ENCODE results near the gene GPR150. TPM values are rescaled to one million over a fixed set of nuclear protein-coding genes. Genes with fewer than 3 reads are reported as not detected.

Gene GPR150
- total RNA-seq, 2 experiments from 2014 or later: 0.60 to 0.75 TPM

GRCh38 chr5:95633671-95634070 is 13.8 kb downstream of the GPR150 start:
- CTCF ChIA-PET: interaction anchor here (1.3 kb wide), 1 partner anchor 11 kb away, joined by 3 read pairs; no protein-coding TSS in a partner anchor
- DNase-seq (no peak), ATAC-seq (ENCODE audit: poor library complexity) (no peak)
- H3K27me3 ChIP-seq (ENCODE audit: control insufficient read depth in 1 of 2, insufficient read depth in 2 of 2, low read length in 2 of 2): no peaks in the 10 kb centered on the region
- intact Hi-C loops (cut with DNase I, micrococcal nuclease): loop anchor here in 1 of 2 experiments (10.0 kb wide), 1 partner anchor 1171 kb away; the partner anchor contains the start of gene ERAP1
- no peak for TF ChIP-seq CTCF (IDR thresholded peaks at IDR 0.05)
- Mint-ChIP-seq H3K27me3 (no peaks in the 10 kb centered on the region), H3K27ac (peak overlapping the region; percentile 67), H3K4me1 (ENCODE audit: low read depth) (peaks cover 37% of the 10 kb centered on the region), H3K36me3 (ENCODE audit: low read depth) (no peaks in the 10 kb centered on the region), H3K4me3 (no peak overlapping the region), H3K9me3 (peaks cover 4% of the 10 kb centered on the region)
- POLR2A ChIA-PET: interaction anchor here (1.7 kb wide), 1 partner anchor 13 kb away, joined by 6 read pairs; the partner anchor contains the start of gene RFESD
- no peaks in the 10 kb centered on the region for H3K36me3 ChIP-seq (ENCODE audit: insufficient read depth, low read length)
- H3K27ac ChIP-seq (ENCODE audit: low read depth in 1 of 2, low read length in 2 of 2): no peak overlapping the region
- H3K9me3 ChIP-seq (ENCODE audit: control insufficient read depth in 1 of 2, insufficient read depth in 1 of 2, low read length in 2 of 2): no peaks in the 10 kb centered on the region
- H3K4me3 ChIP-seq (ENCODE audit: low read length): no peak overlapping the region
- H3K4me1 ChIP-seq (ENCODE audit: insufficient read depth, low read length): peaks cover 19% of the 10 kb centered on the region

GRCh38 chr5:95634081-95634480 is 14.2 kb downstream of the GPR150 start:
- Histone ChIP-seq H3K27me3 (ENCODE audit: control insufficient read depth in 1 of 2, insufficient read depth in 2 of 2, low read length in 2 of 2) (no peaks in the 10 kb centered on the region), H3K9me3 (ENCODE audit: control insufficient read depth in 1 of 2, insufficient read depth in 1 of 2, low read length in 2 of 2) (no peaks in the 10 kb centered on the region), H3K27ac (ENCODE audit: low read depth in 1 of 2, low read length in 2 of 2) (no peak overlapping the region), H3K4me3 (ENCODE audit: low read length) (no peak overlapping the region), H3K4me1 (ENCODE audit: insufficient read depth, low read length) (peaks cover 19% of the 10 kb centered on the region), H3K36me3 (ENCODE audit: insufficient read depth, low read length) (no peaks in the 10 kb centered on the region)
- no peak for ATAC-seq (ENCODE audit: poor library complexity)
- no peak for TF ChIP-seq CTCF (IDR thresholded peaks at IDR 0.05)
- ChIA-PET CTCF (interaction anchor here (1.3 kb wide), 1 partner anchor 11 kb away, joined by 3 read pairs; no protein-coding TSS in a partner anchor), POLR2A (interaction anchor here (1.7 kb wide), 1 partner anchor 12 kb away, joined by 6 read pairs; the partner anchor contains the start of gene RFESD)
- H3K9me3 Mint-ChIP-seq: peaks cover 4% of the 10 kb centered on the region
- DNase-seq: peak in 1 of 14 experiments; percentile 25
- intact Hi-C loops (cut with DNase I, micrococcal nuclease): loop anchor here in 1 of 2 experiments (10.0 kb wide), 1 partner anchor 1171 kb away; the partner anchor contains the start of gene ERAP1
- H3K4me1 Mint-ChIP-seq (ENCODE audit: low read depth): peaks cover 37% of the 10 kb centered on the region
- no peaks in the 10 kb centered on the region for H3K27me3 Mint-ChIP-seq
- peak overlapping the region; percentile 67 for H3K27ac Mint-ChIP-seq
- H3K4me3 Mint-ChIP-seq: no peak overlapping the region
- no peaks in the 10 kb centered on the region for H3K36me3 Mint-ChIP-seq (ENCODE audit: low read depth)

GRCh38 chr5:95638632-95639031 is 18.7 kb downstream of the GPR150 start:
- no peaks in the 10 kb centered on the region for H3K9me3 Mint-ChIP-seq
- CTCF ChIA-PET: no interaction called here
- Histone ChIP-seq H3K4me1 (ENCODE audit: insufficient read depth, low read length) (no peaks in the 10 kb centered on the region), H3K27me3 (ENCODE audit: control insufficient read depth in 1 of 2, insufficient read depth in 2 of 2, low read length in 2 of 2) (no peaks in the 10 kb centered on the region), H3K4me3 (ENCODE audit: low read length) (no peak overlapping the region), H3K9me3 (ENCODE audit: control insufficient read depth in 1 of 2, insufficient read depth in 1 of 2, low read length in 2 of 2) (no peaks in the 10 kb centered on the region), H3K36me3 (ENCODE audit: insufficient read depth, low read length) (no peaks in the 10 kb centered on the region), H3K27ac (ENCODE audit: low read depth in 1 of 2, low read length in 2 of 2) (no peak overlapping the region)
- peaks cover 6% of the 10 kb centered on the region for H3K4me1 Mint-ChIP-seq (ENCODE audit: low read depth)
- POLR2A ChIA-PET: no interaction called here
- DNase-seq: no peak
- no peaks in the 10 kb centered on the region for H3K36me3 Mint-ChIP-seq (ENCODE audit: low read depth)
- no peak for TF ChIP-seq CTCF (IDR thresholded peaks at IDR 0.05)
- no peak for ATAC-seq (ENCODE audit: poor library complexity)
- H3K27ac Mint-ChIP-seq: no peak overlapping the region
- intact Hi-C loops (cut with DNase I, micrococcal nuclease): loop anchor here in 1 of 2 experiments (10.0 kb wide), 1 partner anchor 1166 kb away; the partner anchor contains the start of gene ERAP1
- no peak overlapping the region for H3K4me3 Mint-ChIP-seq
- H3K27me3 Mint-ChIP-seq: no peaks in the 10 kb centered on the region
